SHP77 (cell line): ENCODE measurements around the gene C2.

Source experiments
- DNase-seq, 2 experiments: peaks; one replicate each; lab custom pipeline; 2025; lab: John Stamatoyannopoulos, UW

C2 gene

GRCh38 chr6:31927242-31927862, at the start of gene C2:
Gene C2, plus strand, starts transcription at chr6:31927717. Its CDS starts 36 bp downstream, at chr6:31927753.
- DNase-seq: peak in 1 of 2 experiments; percentile 56

GRCh38 chr6:31878222-31878621, 49.3 kb upstream of the C2 start:
- DNase-seq: no peak

GRCh38 chr6:31878726-31879125, 48.8 kb upstream of the C2 start, which contains the start of gene SLC44A4:
Gene SLC44A4, minus strand, starts transcription at chr6:31878997. Its CDS starts 17 bp downstream, at chr6:31878980.
- no peak for DNase-seq

GRCh38 chr6:31879143-31879542, 48.4 kb upstream of the C2 start:
- no peak for DNase-seq

- DNase-seq: no peak
These were observed 47.6 kb upstream of the C2 start for GRCh38 chr6:31879901-31880300.

GRCh38 chr6:31880616-31881015, 46.9 kb upstream of the C2 start:
- no peak for DNase-seq

- DNase-seq: no peak
These were observed 46.2 kb upstream of the C2 start for GRCh38 chr6:31881136-31881859.

- peak; percentile 81 to 84 for DNase-seq
These were observed 45.2 kb upstream of the C2 start for GRCh38 chr6:31882344-31882743.

- no peak for DNase-seq
These were observed 43.8 kb upstream of the C2 start for GRCh38 chr6:31883676-31884075.

- no peak for DNase-seq
These were observed 42.9 kb upstream of the C2 start for GRCh38 chr6:31884528-31885035.

GRCh38 chr6:31886541-31886991, 41.0 kb upstream of the C2 start:
- no peak for DNase-seq

- DNase-seq: no peak
These were observed 40.1 kb upstream of the C2 start for GRCh38 chr6:31887173-31888007.

GRCh38 chr6:31888276-31889258, 39.0 kb upstream of the C2 start:
- DNase-seq: no peak

GRCh38 chr6:31889331-31889972, 38.1 kb upstream of the C2 start:
- DNase-seq: no peak

- no peak for DNase-seq
These were observed 34.7 kb upstream of the C2 start for GRCh38 chr6:31892821-31893220.

GRCh38 chr6:31896493-31896855, 31.0 kb upstream of the C2 start:
- no peak for DNase-seq

- DNase-seq: no peak
These were observed 30.5 kb upstream of the C2 start for GRCh38 chr6:31896856-31897611.

- peak; percentile 70 to 78 for DNase-seq
These were observed 29.7 kb upstream of the C2 start, which contains the start of gene EHMT2 for GRCh38 chr6:31897612-31898382. Gene EHMT2, minus strand, starts transcription at chr6:31897698. Its CDS starts 21 bp downstream, at chr6:31897677.

- DNase-seq: peak; percentile 37 to 47
These were observed 29.0 kb upstream of the C2 start for GRCh38 chr6:31898383-31899011.
